HG03045 (cell line): ENCODE measurements around the gene SPANXN5.
"Not testable (repeated sequence)": the region's sequence is repeated elsewhere in the genome, so short reads cannot be mapped to it uniquely, and the experiment has no call there.

Experiments used
- ATAC-seq: cut with Tn5 transposase; IDR thresholded peaks from one replicate; pipeline ENCODE4 v1.9.1; 2021; ENCODE audit warnings: mild to moderate bottlenecking, moderate library complexity; ENCODE audit not compliant: unreplicated experiment

The SPANXN5 gene, protein sequence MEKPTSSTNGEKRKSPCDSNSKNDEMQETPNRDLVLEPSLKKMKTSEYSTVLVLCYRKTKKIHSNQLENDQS

DNA sequence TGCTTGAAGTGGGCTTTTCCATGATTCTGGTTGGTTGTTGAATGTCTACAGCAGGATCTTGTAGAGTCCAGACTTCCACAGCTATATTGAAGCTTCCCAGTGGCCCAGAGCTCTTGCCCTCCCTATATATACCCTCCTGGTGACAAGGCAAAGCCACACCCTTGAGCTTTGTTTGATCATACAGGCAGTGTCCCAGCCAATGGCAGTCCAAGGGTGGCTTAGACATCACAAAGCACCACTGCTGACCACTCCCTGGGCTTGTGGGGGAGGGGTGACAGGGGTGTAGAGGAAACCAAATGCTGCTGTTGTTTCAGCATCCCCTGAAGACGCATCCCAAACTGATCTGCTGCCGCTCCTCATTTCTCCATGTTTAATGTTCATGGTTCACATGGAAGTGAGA is at the start of gene SPANXN5:
SPANXN5 (minus strand) TSS at position 101 of the 400 bp plus-strand sequence; CDS start at position 22, 79 bp downstream.
- ATAC-seq, result not testable (repeated sequence)

DNA sequence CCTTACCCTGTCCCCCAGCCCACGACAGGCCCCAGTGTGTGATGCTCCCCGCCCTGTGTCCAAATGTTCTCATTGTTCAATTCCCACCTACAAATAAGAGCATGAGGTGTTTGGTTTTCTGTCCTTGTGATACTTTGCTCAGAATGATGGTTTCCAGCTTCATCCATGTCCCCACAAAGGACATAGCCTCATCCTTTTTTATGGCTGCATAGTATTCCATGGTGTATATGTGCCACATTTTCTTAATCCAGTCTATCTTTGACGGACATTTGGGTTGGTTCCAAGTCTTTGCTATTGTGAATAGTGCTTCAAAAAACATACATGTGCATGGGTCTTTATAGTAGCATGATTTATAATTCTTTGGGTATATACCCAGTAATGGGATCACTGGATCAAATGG is 46.4 kb upstream of the SPANXN5 start:
- not testable (repeated sequence) for ATAC-seq

DNA sequence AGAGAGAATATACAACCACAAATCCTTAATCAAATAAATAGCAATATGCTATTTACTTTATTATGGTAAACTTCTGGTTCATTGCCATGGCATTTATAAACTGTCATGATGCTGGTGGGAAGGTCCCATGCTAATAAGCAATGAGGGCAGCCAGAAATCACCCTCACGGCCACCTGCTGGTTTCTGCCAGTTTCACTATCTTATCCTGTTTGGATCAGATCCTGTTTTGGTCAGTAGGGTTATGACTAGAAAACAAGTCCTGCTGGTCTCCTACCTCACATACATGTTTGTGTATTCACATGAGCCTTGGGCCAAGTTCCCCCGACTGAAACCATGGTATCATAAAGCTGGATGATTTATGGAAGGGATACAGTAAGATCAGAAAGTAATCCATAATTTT is 41.9 kb upstream of the SPANXN5 start:
- no peak for ATAC-seq

DNA sequence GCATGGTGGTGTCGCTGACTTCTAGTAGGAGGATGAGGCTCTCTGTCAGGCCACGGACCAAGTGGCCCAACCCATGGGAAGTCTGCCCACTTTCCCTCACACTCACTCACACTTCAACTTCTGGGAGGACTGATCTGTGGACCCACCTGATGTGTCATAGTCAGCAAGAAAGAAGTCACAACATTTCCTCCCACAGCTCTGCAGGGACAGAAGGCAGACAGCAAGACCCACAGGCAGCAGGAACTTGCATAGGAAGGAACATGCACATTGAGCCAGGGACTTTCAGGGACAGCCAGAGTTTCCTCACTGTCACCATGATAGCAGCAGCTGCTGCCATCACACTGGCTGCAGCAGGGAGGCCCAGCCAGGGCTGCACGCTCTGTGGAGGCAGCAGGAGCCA is 33.3 kb upstream of the SPANXN5 start:
- no peak for ATAC-seq

DNA sequence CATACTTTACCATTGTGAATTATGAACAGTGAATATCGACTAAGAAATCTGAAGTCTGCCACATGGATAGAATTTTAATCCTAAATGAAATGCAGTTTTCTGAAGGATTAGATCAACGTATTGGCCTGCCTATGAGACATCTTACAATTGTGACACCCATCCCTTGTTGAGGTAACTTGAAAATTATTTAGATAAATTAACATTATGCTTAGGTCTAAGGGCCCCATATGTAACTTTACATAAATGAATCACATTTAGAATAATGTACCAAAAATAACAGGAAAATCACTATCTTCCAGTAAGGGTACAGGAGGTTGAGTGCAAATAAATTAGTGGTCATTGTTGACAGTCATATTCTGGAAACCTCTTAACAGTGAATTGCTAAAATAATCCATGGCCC is 27.4 kb upstream of the SPANXN5 start:
- ATAC-seq, result no peak

DNA sequence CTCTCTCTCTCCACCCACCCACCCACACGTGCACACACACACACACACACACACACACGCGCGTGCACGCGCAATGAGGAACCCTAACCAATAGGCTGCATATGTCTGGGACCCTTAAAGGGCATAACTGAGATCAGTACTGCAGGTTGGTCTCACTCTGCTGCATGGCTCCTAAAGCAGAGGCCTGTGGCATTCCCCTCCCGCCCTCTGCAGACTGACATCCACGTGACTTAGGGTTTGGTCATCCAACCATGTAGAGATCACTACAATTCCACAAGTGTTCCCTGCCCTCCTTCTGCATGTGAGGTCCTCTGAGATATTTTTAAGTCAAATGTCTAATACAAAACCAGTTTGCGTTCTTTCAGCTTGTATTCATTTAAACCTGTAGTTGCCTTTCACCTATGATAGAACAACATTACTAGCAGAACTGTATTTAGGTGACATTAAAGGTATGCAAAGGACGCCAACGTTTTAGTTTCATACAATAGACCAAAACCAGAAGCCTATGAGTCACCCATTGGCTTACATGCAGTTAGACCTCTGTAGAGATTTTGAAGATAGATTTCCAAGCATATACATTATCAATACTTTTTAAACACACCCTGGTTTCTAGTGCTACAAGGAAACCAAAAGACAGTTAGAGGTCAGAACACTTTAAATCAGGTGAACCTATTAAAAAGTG is 24.0 kb upstream of the SPANXN5 start:
- no peak for ATAC-seq

DNA sequence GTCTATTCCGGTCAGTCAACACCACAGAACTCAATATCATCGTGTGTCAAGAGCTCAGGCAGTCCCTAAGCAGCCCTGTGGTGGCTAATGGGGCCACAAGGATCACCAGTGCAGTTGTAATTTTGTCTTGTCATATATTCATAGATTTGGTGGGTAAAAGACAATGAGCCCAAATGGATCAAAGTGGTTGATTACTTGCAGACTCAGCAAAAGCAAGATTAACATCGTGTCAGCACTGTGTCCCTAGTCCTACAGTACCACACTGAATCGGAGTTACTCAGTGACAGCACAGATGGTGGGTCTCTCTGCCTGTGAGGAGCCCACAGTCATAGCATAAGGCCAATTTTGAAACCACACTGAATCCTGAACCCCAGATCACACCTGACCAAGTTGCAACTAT is 22.6 kb upstream of the SPANXN5 start:
- ATAC-seq, result no peak

DNA sequence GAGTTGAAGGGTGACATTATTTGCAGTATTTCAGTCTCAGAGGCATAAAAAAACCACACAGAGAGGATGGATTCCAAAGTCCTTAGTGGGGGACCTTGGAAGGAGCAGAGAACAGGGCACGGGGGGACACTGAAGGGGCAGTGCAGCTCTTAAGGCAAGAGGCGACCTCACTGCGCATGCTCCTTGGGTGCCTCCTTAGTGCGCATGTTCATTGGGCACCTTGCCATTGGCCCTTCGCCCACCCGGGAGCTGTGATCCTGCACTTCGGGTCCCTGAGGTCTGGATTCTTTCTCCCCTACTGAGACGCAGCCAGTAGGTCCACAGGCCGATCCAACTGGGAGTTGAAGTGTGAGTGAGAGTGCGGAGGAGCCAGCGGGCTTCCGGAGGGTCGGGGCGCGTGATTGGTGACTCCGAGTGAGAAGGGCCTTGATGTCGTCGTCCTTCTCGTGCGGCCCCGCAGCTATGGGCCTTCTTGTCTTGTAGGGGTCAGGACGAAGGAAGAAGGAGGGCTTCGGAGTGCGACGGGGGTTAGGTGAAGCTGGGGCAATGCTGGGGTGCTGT is 13.9 kb upstream of the SPANXN5 start, which contains the start of gene XAGE5:
XAGE5 (plus strand) TSS at position 223 of the 561 bp plus-strand sequence. CDS start 1,280 bp downstream, outside the sequence.
- ATAC-seq, result no peak

DNA sequence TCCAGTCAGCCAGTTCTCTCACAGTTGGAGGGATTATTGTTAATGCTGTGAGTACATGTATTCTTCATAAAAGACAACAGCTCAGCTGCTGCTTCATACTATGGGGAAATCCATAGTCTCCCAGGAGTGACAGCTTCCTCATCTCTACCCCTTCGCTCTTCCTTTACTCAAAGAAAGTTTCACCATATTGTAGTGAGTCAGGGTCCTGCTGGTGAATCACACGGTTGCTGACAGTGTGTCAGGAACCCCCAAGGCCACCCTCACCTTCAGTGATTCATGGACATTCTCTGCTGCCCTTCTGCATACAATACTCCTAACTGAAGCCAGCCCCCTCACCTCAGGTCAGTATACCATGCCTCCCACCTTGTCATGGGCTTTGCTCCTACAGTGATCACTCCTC is 7.6 kb upstream of the SPANXN5 start:
- ATAC-seq, result not testable (repeated sequence)

DNA sequence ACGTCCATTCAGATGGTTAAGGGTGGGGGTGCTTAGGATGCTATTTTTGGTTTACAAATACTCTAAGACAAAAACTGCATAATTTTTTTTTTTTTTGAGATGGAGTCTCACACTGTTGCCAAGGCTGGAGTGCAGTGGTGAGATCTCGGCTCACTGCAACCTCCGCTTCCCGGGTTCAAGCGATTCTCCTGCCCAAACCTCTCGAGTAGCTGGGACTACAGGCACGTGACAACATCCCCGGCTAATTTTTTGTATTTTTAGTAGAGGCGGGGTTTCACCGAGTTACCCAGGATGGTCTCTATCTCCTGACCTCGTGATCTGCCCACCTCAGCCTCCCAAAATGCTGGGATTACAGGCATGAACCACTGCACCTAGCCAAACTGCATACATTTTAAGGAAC is 23.7 kb downstream of the SPANXN5 start:
- ATAC-seq, result not testable (repeated sequence)

DNA sequence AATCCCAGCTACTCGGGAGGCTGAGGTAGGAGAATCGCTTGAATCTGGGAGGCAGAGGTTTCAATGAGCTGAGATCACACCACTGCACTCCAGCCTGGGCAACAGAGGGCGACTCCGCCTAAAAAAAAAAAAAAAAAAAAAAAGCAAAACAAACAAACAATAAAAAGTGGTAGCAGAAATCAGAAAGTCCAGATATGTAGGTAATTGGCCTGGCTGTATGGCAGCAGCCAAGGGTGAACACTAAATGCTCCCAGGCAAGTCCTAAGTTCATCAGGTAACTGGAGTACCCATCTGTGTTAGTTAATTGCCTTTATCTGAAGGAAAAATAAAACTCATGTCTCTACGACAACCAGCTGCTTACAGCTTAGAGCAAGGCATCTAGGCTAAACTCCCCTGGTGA is 31.2 kb downstream of the SPANXN5 start:
- ATAC-seq, result not testable (repeated sequence)

DNA sequence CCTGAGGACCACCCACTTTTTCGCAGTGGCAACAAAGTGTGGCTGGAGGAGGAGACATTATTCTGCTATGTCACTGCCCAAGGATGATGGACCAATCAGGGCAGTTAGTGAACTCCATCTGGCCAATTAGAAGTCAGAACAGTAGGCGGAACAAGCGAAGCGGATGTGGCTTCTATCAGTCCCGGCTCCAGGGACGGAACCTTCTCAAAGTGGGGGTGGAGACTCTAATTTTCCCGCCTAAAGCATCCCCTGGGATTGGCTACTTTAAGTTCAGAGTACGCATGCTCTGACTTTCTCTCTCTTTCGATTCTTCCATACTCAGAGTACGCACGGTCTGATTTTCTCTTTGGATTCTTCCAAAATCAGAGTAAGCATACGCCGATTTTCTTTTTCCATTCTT is 46.3 kb downstream of the SPANXN5 start, which contains the start of gene SSX2B:
SSX2B (plus strand) TSS at position 301 of the 400 bp plus-strand sequence. CDS start 1,429 bp downstream, outside the sequence.
- ATAC-seq, result not testable (repeated sequence)
